HepG2 (cell line): ENCODE data around the gene RFFL. TPM values are rescaled to one million over a fixed set of nuclear protein-coding genes. Genes with fewer than 3 reads are reported as not detected.

Experiments
- ATAC-seq: fragments of 200-7000 bp; cut with Tn5 transposase; 3 replicates; pipeline ENCODE4 v1.9.1; 2020; ENCODE audit warnings: mild to moderate bottlenecking, moderate library complexity
- BruUV-seq: library from RNA; stranded (reverse); fragments of 400-500 nt; replicated peaks from 2 replicates; lab custom pipeline; 2021; lab: Mats Ljungman, UMichigan
- CTCF ChIA-PET: fragments of 300-600 bp; formaldehyde crosslinking; extraction: SDS; loops from one replicate; lab custom pipeline; 2021; ENCODE audit warnings: low total read pairs, inconsistent platforms, low intra/inter-chr PET ratio; lab: Yijun Ruan, JAX
- POLR2A ChIA-PET: fragments of 350-600 bp; sonication (Branson Sonifier 250); formaldehyde crosslinking; loops from one replicate; lab custom pipeline; 2020; ENCODE audit warnings: antibody characterized with exemption, inconsistent platforms; lab: Yijun Ruan, JAX
- DNase-seq: peaks from one replicate; pipeline ENCODE4 v3.0.0-alpha.2; 2015; ENCODE audit warnings: low spot score
- FAIRE-seq: peaks from 3 replicates; lab custom pipeline; 2011; peaks lifted over from hg19 to GRCh38; lab: Jason Lieb, UNC
- H2AFZ ChIP-seq: one replicate; pipeline ENCODE4 v1.6.1; 2011; ENCODE audit warnings: low read length, inconsistent platforms
- H3K27ac ChIP-seq: fragments of 300-600 bp; 3 replicates; pipeline ENCODE4 v1.8.0; 2011; ENCODE audit warnings: mixed run types, mild to moderate bottlenecking, mixed read lengths, low read length, inconsistent platforms; ENCODE audit not compliant: insufficient read depth; ENCODE audit errors: extremely low read length
- H3K27me3 ChIP-seq, 2 experiments: fragments of 200-600 bp in 1 of 2; 2 replicates in 1 of 2; 3 replicates in 1 of 2; pipeline versions ENCODE4 v1.6.0 to v1.8.0; 2011; ENCODE audit warnings: low read length in 2 of 2, mild to moderate bottlenecking in 2 of 2, moderate library complexity in 2 of 2, inconsistent platforms in 1 of 2; ENCODE audit not compliant: insufficient read depth in 2 of 2, control insufficient read depth in 1 of 2
- H3K36me3 ChIP-seq, 2 experiments: fragments of 200-600 bp in 1 of 2; replicated peaks in 1 of 2; 2 replicates in 1 of 2; 3 replicates in 1 of 2; pipeline versions ENCODE4 v1.5.1 to v1.8.0; 2011; ENCODE audit warnings: low read length in 2 of 2, inconsistent platforms in 1 of 2; ENCODE audit not compliant: insufficient read depth in 2 of 2, control insufficient read depth in 1 of 2
- H3K4me1 ChIP-seq: 2 replicates; pipeline ENCODE4 v1.5.1; 2012; ENCODE audit warnings: low read length, inconsistent platforms; ENCODE audit not compliant: insufficient read depth
- H3K4me2 ChIP-seq: 2 replicates; pipeline ENCODE4 v1.6.0; 2011; ENCODE audit warnings: low read depth, low read length, inconsistent platforms
- H3K4me3 ChIP-seq, 3 experiments: fragments of 200-600 bp in 1 of 3; sonication (generic), shearing (Covaris generic) in 1 of 3; replicated peaks in 1 of 3; 2 replicates each; pipeline ENCODE4 v1.5.1; 2011 to 2016; ENCODE audit warnings: low read length in 3 of 3, inconsistent platforms in 2 of 3, low read depth in 2 of 3, mild to moderate bottlenecking in 2 of 3, control low read depth in 1 of 3, mixed read lengths in 1 of 3; ENCODE audit not compliant: insufficient read depth in 1 of 3
- H3K79me2 ChIP-seq: one replicate; pipeline ENCODE4 v1.6.1; 2011; ENCODE audit warnings: low read length, inconsistent platforms; ENCODE audit not compliant: insufficient read depth
- H3K9ac ChIP-seq: 2 replicates; pipeline ENCODE4 v1.6.0; 2011; ENCODE audit warnings: mild to moderate bottlenecking, low read depth, low read length, inconsistent platforms; ENCODE audit not compliant: insufficient read depth
- H3K9me3 ChIP-seq: 2 replicates; pipeline ENCODE4 v1.5.1; 2012; ENCODE audit warnings: mild to moderate bottlenecking, low read length
- H4K20me1 ChIP-seq: 2 replicates; pipeline ENCODE4 v1.6.0; 2011; ENCODE audit warnings: inconsistent platforms, mild to moderate bottlenecking, low read length, moderate library complexity; ENCODE audit not compliant: insufficient read depth
- ERF ChIP-seq: IDR thresholded peaks from 2 replicates; pipeline ENCODE4 v1.6.1; 2018; ENCODE audit warnings: missing biosample characterization, missing genetic modification reagents
- FOSL1 ChIP-seq: sonication (generic); formaldehyde crosslinking; IDR thresholded peaks from 2 replicates; pipeline ENCODE4 v1.9.0; 2021; ENCODE audit warnings: missing genetic modification reagents, borderline replicate concordance
- TEAD2 ChIP-seq: sonication (generic); formaldehyde crosslinking; IDR thresholded peaks from 2 replicates; pipeline ENCODE4 v1.9.0; 2021; ENCODE audit warnings: missing genetic modification reagents
- ZFP91 ChIP-seq: sonication (generic); formaldehyde crosslinking; IDR thresholded peaks from 2 replicates; pipeline ENCODE4 v1.9.0; 2022; ENCODE audit warnings: missing genetic modification reagents, mild to moderate bottlenecking, borderline replicate concordance
- ZFY ChIP-seq: sonication (generic); formaldehyde crosslinking; IDR thresholded peaks from 2 replicates; pipeline ENCODE4 v1.4.0; 2020; ENCODE audit warnings: missing genetic modification reagents
- ZNF224 ChIP-seq: sonication (generic); formaldehyde crosslinking; IDR thresholded peaks from 2 replicates; pipeline ENCODE4 v1.5.0; 2020; ENCODE audit warnings: mild to moderate bottlenecking, missing genetic modification reagents
- ZNF350 ChIP-seq: sonication (generic); formaldehyde crosslinking; IDR thresholded peaks from 2 replicates; pipeline ENCODE4 v1.4.0; 2020; ENCODE audit warnings: mild to moderate bottlenecking, low read depth, missing genetic modification reagents, borderline replicate concordance
- ZNF768 ChIP-seq: sonication (generic); formaldehyde crosslinking; IDR thresholded peaks from 2 replicates; pipeline ENCODE4 v1.4.0; 2020; ENCODE audit warnings: missing genetic modification reagents
- WGBS: methylation state at CpG from one replicate; pipeline ENCODE4 v1.1.6; 2017; ENCODE audit warnings: low lambda C conversion rate; 5-methylcytosine and 5-hydroxymethylcytosine counted together
- in situ Hi-C: cut with HindIII; loops from 2 replicates; pipeline ENCODE4 v1.10.0; 2017; ENCODE audit warnings: low pct_unique_long_range_greater_than_20kb; ENCODE audit not compliant: extremely low pct_ligation_motif_present
- intact Hi-C: fragments of 100-400 bp; cut with micrococcal nuclease; formaldehyde crosslinking; loops from one replicate; pipeline ENCODE4 v1.10.0; 2022; ENCODE audit not compliant: unreplicated experiment
- polyA plus RNA-seq, 8 experiments: library from polyadenylated mRNA; depleted of rRNA in 3 of 8; stranded (reverse) in 7 of 8; unstranded in 1 of 8; fragments of >200 nt; fragmentation: Illumina TruSeq in 4 of 8; extraction: Trizol in 4 of 8; gene quantifications; 2 replicates each; pipeline versions ENCODE4 v1.2.1 to v1.2.3, GENCODE V29; 2011 to 2016; ENCODE audit warnings: low read depth in 4 of 8, missing spikeins in 1 of 8, mixed read lengths in 1 of 8; ENCODE audit not compliant: insufficient read depth in 1 of 8
- total RNA-seq, 5 experiments: library from RNA; depleted of rRNA; stranded (reverse); fragments of >200 nt; fragmentation: Illumina TruSeq; extraction: Trizol; gene quantifications; 2 replicates each; pipeline ENCODE4 v1.2.3, GENCODE V29; 2016; ENCODE audit warnings: low read depth in 1 of 5
- TF ChIP-seq, protein P1 (sequence below): sonication (generic); formaldehyde crosslinking; IDR thresholded peaks from 2 replicates; pipeline ENCODE4 v1.4.0; 2020; ENCODE audit warnings: missing genetic modification reagents, borderline replicate concordance

RFFL gene
- total and polyA plus RNA-seq, 2 of the 13 experiments (the other 11 are each of a cell fraction or from before 2014, with no cell fraction given) = 24.3 to 48.6 TPM

GRCh38 chr17:35101725-35102124 is 38.2 kb upstream of the RFFL start:
- Histone ChIP-seq H3K27me3 (no peaks in the 10 kb centered on the region), H3K36me3 (peaks cover 4 to 40% of the 10 kb centered on the region in 2 experiments; a peak in 4 of 5 replicates), H2AFZ (no peak overlapping the region), H3K4me1 (no peaks in the 10 kb centered on the region), H3K27ac (no peak overlapping the region), H4K20me1 (no peaks in the 10 kb centered on the region), H3K9me3 (no peaks in the 10 kb centered on the region), H3K4me2 (no peak overlapping the region), H3K4me3 (no peak overlapping the region), H3K79me2 (no peaks in the 10 kb centered on the region), H3K9ac (no peak overlapping the region)
- ChIA-PET POLR2A (no interaction called here), CTCF (no interaction called here)
- 96% methylated on average over 2 of the region's 2 CpGs for WGBS
- ATAC-seq (no peak), DNase-seq (no peak), FAIRE-seq (no peak)
- intact Hi-C loops (no loop called here), in situ Hi-C loops (loop anchor here (25.0 kb wide), 1 partner anchor 514 kb away; the partner anchor contains the start of gene TMEM132E)
- BruUV-seq = no TSS peak
- TF ChIP-seq ZFY = no peak
- TF ChIP-seq, protein P1, sequence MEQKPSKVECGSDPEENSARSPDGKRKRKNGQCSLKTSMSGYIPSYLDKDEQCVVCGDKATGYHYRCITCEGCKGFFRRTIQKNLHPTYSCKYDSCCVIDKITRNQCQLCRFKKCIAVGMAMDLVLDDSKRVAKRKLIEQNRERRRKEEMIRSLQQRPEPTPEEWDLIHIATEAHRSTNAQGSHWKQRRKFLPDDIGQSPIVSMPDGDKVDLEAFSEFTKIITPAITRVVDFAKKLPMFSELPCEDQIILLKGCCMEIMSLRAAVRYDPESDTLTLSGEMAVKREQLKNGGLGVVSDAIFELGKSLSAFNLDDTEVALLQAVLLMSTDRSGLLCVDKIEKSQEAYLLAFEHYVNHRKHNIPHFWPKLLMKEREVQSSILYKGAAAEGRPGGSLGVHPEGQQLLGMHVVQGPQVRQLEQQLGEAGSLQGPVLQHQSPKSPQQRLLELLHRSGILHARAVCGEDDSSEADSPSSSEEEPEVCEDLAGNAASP = no peak
- no peak for TF ChIP-seq ZFP91
- no peak for TF ChIP-seq TEAD2 (CRISPR knock-in tag)

DNA sequence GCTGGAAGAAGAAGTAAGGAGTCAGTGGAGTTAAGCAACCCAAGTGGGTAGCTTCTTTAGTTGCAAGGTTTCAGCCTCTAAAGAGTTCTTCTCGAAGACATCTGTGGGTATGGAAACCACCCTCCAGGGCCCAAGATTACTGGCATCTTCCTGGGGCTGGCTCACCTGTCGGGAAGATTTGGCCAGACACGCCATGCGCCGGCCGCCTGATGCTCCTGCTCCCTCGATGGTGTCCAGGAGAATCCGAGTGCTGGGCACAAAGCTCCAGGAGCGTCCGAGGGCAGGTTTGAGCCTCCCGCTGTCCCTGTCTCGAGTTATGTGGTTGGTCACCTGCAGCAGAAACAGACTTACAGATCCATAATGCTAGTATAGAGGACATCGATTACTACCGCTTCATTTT is 37.5 kb upstream of the RFFL start:
- no peak overlapping the region for H3K9ac ChIP-seq
- no peaks in the 10 kb centered on the region for H4K20me1 ChIP-seq
- H3K36me3 ChIP-seq = peaks cover 3 to 34% of the 10 kb centered on the region in 2 experiments; a peak in 4 of 5 replicates
- FAIRE-seq (no peak), ATAC-seq (no peak), DNase-seq (no peak)
- no TSS peak for BruUV-seq
- H3K4me2 ChIP-seq = no peak overlapping the region
- intact Hi-C loops = no loop called here
- H3K4me1 ChIP-seq = no peaks in the 10 kb centered on the region
- no peak overlapping the region for H2AFZ ChIP-seq
- 94% methylated on average over 7 of the region's 14 CpGs for WGBS
- in situ Hi-C loops = loop anchor here (25.0 kb wide), 1 partner anchor 514 kb away; the partner anchor contains the start of gene TMEM132E
- no peak overlapping the region for H3K27ac ChIP-seq
- no peak overlapping the region for H3K4me3 ChIP-seq
- CTCF ChIA-PET = no interaction called here
- no peaks in the 10 kb centered on the region for H3K27me3 ChIP-seq
- H3K9me3 ChIP-seq = no peaks in the 10 kb centered on the region
- POLR2A ChIA-PET = no interaction called here
- H3K79me2 ChIP-seq = no peaks in the 10 kb centered on the region
- TF ChIP-seq ERF (CRISPR knock-in tag) (no peak), ZNF350 (CRISPR knock-in tag) (no peak), ZNF768 (CRISPR knock-in tag) (no peak), FOSL1 (CRISPR knock-in tag) (no peak), ZNF224 (CRISPR knock-in tag) (no peak)
